ENCODE data around the gene GDPD1. TPM values are rescaled to one million over a fixed set of nuclear protein-coding genes. Genes with fewer than 3 reads are reported as not detected.

GDPD1 gene
- polyA plus RNA-seq, 2 of the 4 experiments (the other 2 are of a cell fraction) = 2.4 to 6.7 TPM

GRCh38 chr17:59296190-59296589, 75.9 kb downstream of the GDPD1 start (continued):
- TF ChIP-seq RARB (CRISPR knock-in tag; IDR thresholded peaks at IDR 0.05) (no peak), HMGXB4 (CRISPR knock-in tag; IDR thresholded peaks at IDR 0.05; ENCODE audit: borderline replicate concordance) (no peak), TFCP2L1 (CRISPR knock-in tag; IDR thresholded peaks at IDR 0.05) (no peak), CHD2 (IDR thresholded peaks at IDR 0.05; ENCODE audit: low read length, partially characterized antibody) (no peak), HES2 (IDR thresholded peaks at IDR 0.05) (no peak)

GRCh38 chr17:59298521-59298920, 78.2 kb downstream of the GDPD1 start:
- H3K4me2 ChIP-seq = no peak overlapping the region
- WGBS (ENCODE audit: missing lambda C conversion rate) = 35% methylated on average over 2 of the region's 2 CpGs
- H3K27ac ChIP-seq = no peak overlapping the region
- POLR2A ChIA-PET = no interaction called here
- no peak overlapping the region for H3K4me3 ChIP-seq
- no peak for FAIRE-seq
- no peak for TF ChIP-seq RARB (CRISPR knock-in tag; IDR thresholded peaks at IDR 0.05)
- no peak for TF ChIP-seq KDM5A (IDR thresholded peaks at IDR 0.05)
- TF ChIP-seq FOSB (CRISPR knock-in tag; IDR thresholded peaks at IDR 0.05) = no peak
- TF ChIP-seq ELK1 (IDR thresholded peaks at IDR 0.05; ENCODE audit: low read depth, low read length) = no peak
- TF ChIP-seq ATOH8 (CRISPR knock-in tag; IDR thresholded peaks at IDR 0.05; ENCODE audit: low read depth) = no peak
- H3K4me1 ChIP-seq = no peaks in the 10 kb centered on the region
- no peaks in the 10 kb centered on the region for H3K9me3 ChIP-seq
- no peak for DNase-seq (ENCODE audit: low read depth in 1 of 2, low spot score in 1 of 2)
- CTCF ChIA-PET = interaction anchor here (1.4 kb wide), 1 partner anchor 31 kb away, joined by 6 read pairs; no protein-coding TSS in a partner anchor
- ATAC-seq = no peak

GRCh38 chr17:59299400-59300092, 79.2 kb downstream of the GDPD1 start:
- no peak for DNase-seq (ENCODE audit: low read depth in 1 of 2, low spot score in 1 of 2)
- POLR2A ChIA-PET = no interaction called here
- CTCF ChIA-PET = interaction anchor here (0.6 to 1.4 kb wide), 4 partner anchors 11 to 259 kb away, joined by 3 to 6 read pairs (median 4); no protein-coding TSS in a partner anchor
- FAIRE-seq = no peak
- H3K27ac ChIP-seq = no peak overlapping the region
- no peaks in the 10 kb centered on the region for H3K9me3 ChIP-seq
- ATAC-seq = no peak
- H3K4me3 ChIP-seq = no peak overlapping the region
- no peaks in the 10 kb centered on the region for H3K4me1 ChIP-seq
- no peak overlapping the region for H3K4me2 ChIP-seq
- 60% methylated on average over 2 of the region's 2 CpGs for WGBS (ENCODE audit: missing lambda C conversion rate)
- TF ChIP-seq CBX8 (IDR thresholded peaks at IDR 0.05) (no peak), EHF (CRISPR knock-in tag; IDR thresholded peaks at IDR 0.05) (no peak), SMC3 (IDR thresholded peaks at IDR 0.05) (no peak), ZNF302 (CRISPR knock-in tag; IDR thresholded peaks at IDR 0.05) (no peak), KDM5A (IDR thresholded peaks at IDR 0.05) (no peak), ZFP36 (IDR thresholded peaks at IDR 0.05; ENCODE audit: borderline replicate concordance, partially characterized antibody) (no peak)

- Histone ChIP-seq H3K4me1 (no peaks in the 10 kb centered on the region), H3K9me3 (no peaks in the 10 kb centered on the region), H3K4me2 (no peak overlapping the region), H3K4me3 (no peak overlapping the region), H3K27ac (no peak overlapping the region)
- TF ChIP-seq RCOR1 (IDR thresholded peaks at IDR 0.05; ENCODE audit: low read depth, low read length) = no peak
- no peak for TF ChIP-seq SMC3 (IDR thresholded peaks at IDR 0.05)
- TF ChIP-seq NR3C1 (IDR thresholded peaks at IDR 0.05) = no peak
- no peak for TF ChIP-seq KDM1A (IDR thresholded peaks at IDR 0.05; ENCODE audit: low read depth)
- ChIA-PET POLR2A (interaction anchor here (0.6 kb wide), 1 partner anchor 137 kb away, joined by 3 read pairs; no protein-coding TSS in a partner anchor), CTCF (interaction anchor here (0.7 to 3.1 kb wide), 4 partner anchors 8 to 221 kb away, joined by 3 to 16 read pairs (median 4); no protein-coding TSS in a partner anchor)
- no peak for FAIRE-seq
- no peak for DNase-seq (ENCODE audit: low read depth in 1 of 2, low spot score in 1 of 2)
- 68% methylated on average over 5 of the region's 5 CpGs for WGBS (ENCODE audit: missing lambda C conversion rate)
- ATAC-seq = no peak
These were observed 80.6 kb downstream of the GDPD1 start for GRCh38 chr17:59300941-59301340.

All from A549 (cell line).